Chondrocyte (in vitro differentiated cells): ENCODE data around the gene SUCLA2. TPM values are rescaled to one million over a fixed set of nuclear protein-coding genes. Genes with fewer than 3 reads are reported as not detected.

Source experiments
- DNase-seq: peaks from one replicate; pipeline ENCODE4 v3.0.0; 2021; ENCODE audit warnings: mixed read lengths, low spot score
- H3K27ac Mint-ChIP-seq: one replicate; pipeline ENCODE4 v1.8.0; 2021; ENCODE audit warnings: mild to moderate bottlenecking, moderate library complexity, mixed read lengths; ENCODE audit not compliant: unreplicated experiment
- H3K27me3 Mint-ChIP-seq: 2 replicates; pipeline ENCODE4 v1.8.0; 2021; ENCODE audit warnings: low read depth, mixed read lengths
- H3K36me3 Mint-ChIP-seq: 2 replicates; pipeline ENCODE4 v1.8.0; 2021; ENCODE audit warnings: low read depth, mixed read lengths
- H3K4me1 Mint-ChIP-seq: 2 replicates; pipeline ENCODE4 v1.8.0; 2021; ENCODE audit warnings: low read depth, mild to moderate bottlenecking, mixed read lengths
- H3K4me3 Mint-ChIP-seq: one replicate; pipeline ENCODE4 v1.8.0; 2021; ENCODE audit warnings: mild to moderate bottlenecking, moderate library complexity, mixed read lengths; ENCODE audit not compliant: unreplicated experiment
- H3K9me3 Mint-ChIP-seq: 2 replicates; pipeline ENCODE4 v1.8.0; 2021; ENCODE audit warnings: low read depth, mixed read lengths
- total RNA-seq: library from RNA; stranded (reverse); gene quantifications from 3 replicates; pipeline ENCODE4 v1.2.1, GENCODE V29; 2021
- TF ChIP-seq, protein P1 (sequence below): fragments of 200-600 bp; sonication (generic); IDR thresholded peaks from 2 replicates; pipeline ENCODE4 v1.5.0; 2021; ENCODE audit warnings: antibody characterized with exemption, mild to moderate bottlenecking, moderate library complexity

The SUCLA2 gene
- total RNA-seq, 1 donor from 2014 or later = 33.0 TPM

DNA sequence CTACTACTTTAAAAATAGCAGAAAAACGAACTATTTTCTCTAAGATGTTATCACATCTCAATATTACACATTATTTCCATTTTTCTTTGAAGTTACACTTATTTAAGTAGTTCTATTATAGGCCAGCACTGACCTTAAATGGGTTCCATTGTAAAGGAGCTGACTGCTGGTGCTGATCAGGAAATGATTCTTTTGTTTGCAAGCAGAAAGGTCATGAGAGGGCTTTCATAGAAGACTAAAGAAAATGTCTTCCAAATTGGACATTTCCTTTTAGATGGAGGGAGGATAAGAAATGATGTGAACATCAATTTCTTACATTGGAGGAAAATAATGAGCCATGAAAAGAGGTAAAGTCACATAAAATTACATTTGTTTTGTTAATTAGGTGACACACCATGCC, 96.2 kb downstream of the SUCLA2 start:
- H3K27me3 Mint-ChIP-seq = no peaks in the 10 kb centered on the region
- no peak overlapping the region for H3K4me3 Mint-ChIP-seq
- peaks cover 9% of the 10 kb centered on the region for H3K36me3 Mint-ChIP-seq
- TF ChIP-seq, protein P1, sequence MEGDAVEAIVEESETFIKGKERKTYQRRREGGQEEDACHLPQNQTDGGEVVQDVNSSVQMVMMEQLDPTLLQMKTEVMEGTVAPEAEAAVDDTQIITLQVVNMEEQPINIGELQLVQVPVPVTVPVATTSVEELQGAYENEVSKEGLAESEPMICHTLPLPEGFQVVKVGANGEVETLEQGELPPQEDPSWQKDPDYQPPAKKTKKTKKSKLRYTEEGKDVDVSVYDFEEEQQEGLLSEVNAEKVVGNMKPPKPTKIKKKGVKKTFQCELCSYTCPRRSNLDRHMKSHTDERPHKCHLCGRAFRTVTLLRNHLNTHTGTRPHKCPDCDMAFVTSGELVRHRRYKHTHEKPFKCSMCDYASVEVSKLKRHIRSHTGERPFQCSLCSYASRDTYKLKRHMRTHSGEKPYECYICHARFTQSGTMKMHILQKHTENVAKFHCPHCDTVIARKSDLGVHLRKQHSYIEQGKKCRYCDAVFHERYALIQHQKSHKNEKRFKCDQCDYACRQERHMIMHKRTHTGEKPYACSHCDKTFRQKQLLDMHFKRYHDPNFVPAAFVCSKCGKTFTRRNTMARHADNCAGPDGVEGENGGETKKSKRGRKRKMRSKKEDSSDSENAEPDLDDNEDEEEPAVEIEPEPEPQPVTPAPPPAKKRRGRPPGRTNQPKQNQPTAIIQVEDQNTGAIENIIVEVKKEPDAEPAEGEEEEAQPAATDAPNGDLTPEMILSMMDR = no peak
- DNase-seq = no peak
- no peak overlapping the region for H3K27ac Mint-ChIP-seq
- H3K4me1 Mint-ChIP-seq = peaks cover 5% of the 10 kb centered on the region
- H3K9me3 Mint-ChIP-seq = peaks cover 12% of the 10 kb centered on the region

- H3K9me3 Mint-ChIP-seq = peaks cover 11% of the 10 kb centered on the region
- DNase-seq = no peak
- H3K27me3 Mint-ChIP-seq = no peaks in the 10 kb centered on the region
- peaks cover 5% of the 10 kb centered on the region for H3K4me1 Mint-ChIP-seq
- peaks cover 9% of the 10 kb centered on the region for H3K36me3 Mint-ChIP-seq
- no peak overlapping the region for H3K27ac Mint-ChIP-seq
- H3K4me3 Mint-ChIP-seq = no peak overlapping the region
- TF ChIP-seq, protein P1 = no peak
These were observed 96.8 kb downstream of the SUCLA2 start for GRCh38 chr13:47904241-47904640.

DNA sequence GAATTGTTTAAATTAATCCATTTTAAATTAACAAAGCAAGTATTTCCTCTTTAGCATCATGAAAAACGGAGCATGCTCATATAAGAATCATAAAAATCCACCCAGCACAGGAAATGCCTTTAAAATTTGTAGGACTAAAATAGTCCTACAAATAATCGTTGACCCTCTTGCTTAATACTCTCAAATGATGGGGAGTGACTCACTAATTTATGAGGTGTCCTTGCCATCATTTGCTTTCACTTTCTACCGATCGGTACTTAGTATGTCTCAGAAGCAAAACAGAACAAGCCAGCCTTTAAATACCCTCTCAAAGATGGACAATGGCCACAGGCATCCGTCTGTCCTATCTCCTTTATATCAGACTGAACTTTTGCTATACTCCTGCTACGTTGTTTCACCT, 97.2 kb downstream of the SUCLA2 start:
- peaks cover 8% of the 10 kb centered on the region for H3K36me3 Mint-ChIP-seq
- TF ChIP-seq, protein P1 = no peak
- H3K4me1 Mint-ChIP-seq = peaks cover 5% of the 10 kb centered on the region
- DNase-seq = no peak
- no peak overlapping the region for H3K27ac Mint-ChIP-seq
- no peaks in the 10 kb centered on the region for H3K27me3 Mint-ChIP-seq
- H3K9me3 Mint-ChIP-seq = peaks cover 8% of the 10 kb centered on the region
- H3K4me3 Mint-ChIP-seq = no peak overlapping the region

- H3K4me3 Mint-ChIP-seq = no peak overlapping the region
- H3K27me3 Mint-ChIP-seq = no peaks in the 10 kb centered on the region
- peaks cover 8% of the 10 kb centered on the region for H3K9me3 Mint-ChIP-seq
- H3K36me3 Mint-ChIP-seq = peaks cover 8% of the 10 kb centered on the region
- DNase-seq = no peak
- H3K4me1 Mint-ChIP-seq = peaks cover 8% of the 10 kb centered on the region
- no peak overlapping the region for H3K27ac Mint-ChIP-seq
- TF ChIP-seq, protein P1 = no peak
These were observed 99.6 kb downstream of the SUCLA2 start for GRCh38 chr13:47901441-47901840.

GRCh38 chr13:47898080-47898479, 103.0 kb downstream of the SUCLA2 start:
- Mint-ChIP-seq H3K9me3 (peaks cover 5% of the 10 kb centered on the region), H3K27me3 (no peaks in the 10 kb centered on the region), H3K36me3 (peaks cover 8% of the 10 kb centered on the region), H3K27ac (no peak overlapping the region), H3K4me3 (no peak overlapping the region), H3K4me1 (peaks cover 3% of the 10 kb centered on the region)
- TF ChIP-seq, protein P1 = no peak
- DNase-seq = no peak
